GM12864 (cell line): Measurements from ENCODE around the gene METRN.

Source experiments
- DNase-seq: peaks from one replicate; pipeline ENCODE4 v3.0.0-alpha.2; 2011; ENCODE audit warnings: low read depth
- H3K4me3 ChIP-seq: 2 replicates; pipeline ENCODE4 v1.5.1; 2011; ENCODE audit warnings: mild to moderate bottlenecking, low read depth, low read length, control low read depth
- TF ChIP-seq, protein P1 (sequence below): IDR thresholded peaks from 2 replicates; pipeline ENCODE4 v1.5.1; 2011; ENCODE audit warnings: low read depth, mild to moderate bottlenecking, moderate library complexity, low read length, control low read depth, inconsistent platforms; ENCODE audit errors: missing control alignments

Gene METRN

DNA sequence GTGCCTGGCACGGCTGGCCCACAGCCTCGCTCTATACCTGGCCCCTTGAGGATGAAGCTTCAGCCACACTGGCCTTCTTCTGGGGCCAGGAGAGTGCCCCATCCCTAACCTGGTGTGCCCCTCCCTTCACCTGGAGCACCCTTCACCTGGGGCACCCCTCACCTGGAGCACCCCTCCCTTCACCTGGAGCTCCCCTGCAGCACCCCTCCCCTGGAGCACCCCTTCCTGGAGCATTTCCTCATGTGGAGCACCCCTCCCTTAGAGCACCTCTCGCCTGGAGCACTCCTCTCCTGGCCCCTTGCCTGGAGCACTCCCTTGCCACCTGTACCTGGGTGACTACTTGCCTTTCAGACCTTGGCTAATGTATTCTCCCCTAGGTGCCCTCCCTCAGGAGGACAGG, 6.9 kb upstream of the METRN start:
- DNase-seq: no peak
- TF ChIP-seq, protein P1, sequence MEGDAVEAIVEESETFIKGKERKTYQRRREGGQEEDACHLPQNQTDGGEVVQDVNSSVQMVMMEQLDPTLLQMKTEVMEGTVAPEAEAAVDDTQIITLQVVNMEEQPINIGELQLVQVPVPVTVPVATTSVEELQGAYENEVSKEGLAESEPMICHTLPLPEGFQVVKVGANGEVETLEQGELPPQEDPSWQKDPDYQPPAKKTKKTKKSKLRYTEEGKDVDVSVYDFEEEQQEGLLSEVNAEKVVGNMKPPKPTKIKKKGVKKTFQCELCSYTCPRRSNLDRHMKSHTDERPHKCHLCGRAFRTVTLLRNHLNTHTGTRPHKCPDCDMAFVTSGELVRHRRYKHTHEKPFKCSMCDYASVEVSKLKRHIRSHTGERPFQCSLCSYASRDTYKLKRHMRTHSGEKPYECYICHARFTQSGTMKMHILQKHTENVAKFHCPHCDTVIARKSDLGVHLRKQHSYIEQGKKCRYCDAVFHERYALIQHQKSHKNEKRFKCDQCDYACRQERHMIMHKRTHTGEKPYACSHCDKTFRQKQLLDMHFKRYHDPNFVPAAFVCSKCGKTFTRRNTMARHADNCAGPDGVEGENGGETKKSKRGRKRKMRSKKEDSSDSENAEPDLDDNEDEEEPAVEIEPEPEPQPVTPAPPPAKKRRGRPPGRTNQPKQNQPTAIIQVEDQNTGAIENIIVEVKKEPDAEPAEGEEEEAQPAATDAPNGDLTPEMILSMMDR: no peak
- H3K4me3 ChIP-seq: no peak overlapping the region

DNA sequence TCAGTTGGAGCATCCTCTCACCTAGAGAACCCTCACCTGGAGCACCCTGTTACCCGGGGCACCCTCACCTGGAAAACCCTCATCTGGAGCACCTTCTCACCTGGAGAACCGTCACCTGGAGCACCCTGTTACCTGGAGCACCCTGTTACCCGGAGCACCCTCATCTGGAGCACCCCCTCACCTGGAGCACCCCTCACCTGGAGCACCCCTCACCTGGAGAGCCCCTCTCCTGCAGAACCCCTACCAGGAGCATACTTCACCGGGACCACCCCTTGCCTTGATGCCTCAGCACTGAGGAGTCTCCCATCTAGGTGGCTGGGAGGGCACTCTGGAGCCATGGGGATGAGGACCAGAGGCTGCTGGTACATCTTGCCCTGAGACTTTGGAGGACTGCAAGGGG, 6.0 kb upstream of the METRN start:
- DNase-seq: no peak
- TF ChIP-seq, protein P1: no peak

DNA sequence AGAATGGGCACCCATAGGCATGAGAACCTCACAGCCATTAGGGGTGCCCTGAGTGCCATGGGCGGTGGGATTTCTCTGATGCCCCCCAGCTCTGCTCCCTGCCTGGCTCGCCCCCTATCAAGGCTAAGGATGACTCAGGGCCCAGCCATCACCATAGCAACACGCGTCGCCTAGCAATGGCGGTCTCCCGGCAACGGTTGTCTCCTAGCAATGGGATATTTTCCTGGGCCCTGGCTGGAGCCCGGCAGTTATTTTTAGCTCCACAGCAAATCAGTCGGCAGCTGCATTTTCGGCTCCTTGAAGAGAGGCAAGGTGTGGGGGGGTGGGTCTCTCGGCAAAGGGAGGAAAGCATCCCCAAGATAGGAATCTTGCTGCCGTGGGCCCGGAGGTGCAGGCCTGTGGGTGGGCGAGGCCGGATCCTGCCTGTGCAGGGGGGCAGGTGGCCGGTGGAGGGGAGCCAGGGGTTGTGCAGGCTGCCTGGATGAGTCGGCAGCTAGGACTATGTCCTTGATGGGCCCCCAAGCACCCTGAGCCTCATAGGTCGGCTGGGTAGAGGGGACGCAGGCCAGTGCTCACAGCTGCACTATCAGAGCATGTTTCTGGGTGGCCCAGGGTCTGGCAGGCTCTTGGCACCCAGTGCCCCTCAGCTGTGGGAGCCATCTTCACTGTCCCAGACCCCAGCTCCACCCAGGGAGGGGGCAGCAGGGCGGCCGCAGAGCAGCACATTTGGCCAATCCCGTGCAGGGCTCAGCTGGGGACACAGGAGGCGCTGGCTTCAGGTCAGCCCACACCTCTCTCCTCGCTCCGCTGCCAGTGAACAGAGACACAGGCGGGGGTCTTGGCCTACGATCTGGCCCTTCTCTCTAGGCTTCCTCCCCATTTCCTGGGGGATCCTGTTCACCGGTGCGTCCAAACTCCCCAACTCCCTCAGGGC, 5.1 kb upstream of the METRN start:
- H3K4me3 ChIP-seq: no peak overlapping the region
- TF ChIP-seq, protein P1: no peak
- DNase-seq: no peak

More for the DNA sequence above, 6.0 kb upstream of the METRN start:
- no peak overlapping the region for H3K4me3 ChIP-seq

DNA sequence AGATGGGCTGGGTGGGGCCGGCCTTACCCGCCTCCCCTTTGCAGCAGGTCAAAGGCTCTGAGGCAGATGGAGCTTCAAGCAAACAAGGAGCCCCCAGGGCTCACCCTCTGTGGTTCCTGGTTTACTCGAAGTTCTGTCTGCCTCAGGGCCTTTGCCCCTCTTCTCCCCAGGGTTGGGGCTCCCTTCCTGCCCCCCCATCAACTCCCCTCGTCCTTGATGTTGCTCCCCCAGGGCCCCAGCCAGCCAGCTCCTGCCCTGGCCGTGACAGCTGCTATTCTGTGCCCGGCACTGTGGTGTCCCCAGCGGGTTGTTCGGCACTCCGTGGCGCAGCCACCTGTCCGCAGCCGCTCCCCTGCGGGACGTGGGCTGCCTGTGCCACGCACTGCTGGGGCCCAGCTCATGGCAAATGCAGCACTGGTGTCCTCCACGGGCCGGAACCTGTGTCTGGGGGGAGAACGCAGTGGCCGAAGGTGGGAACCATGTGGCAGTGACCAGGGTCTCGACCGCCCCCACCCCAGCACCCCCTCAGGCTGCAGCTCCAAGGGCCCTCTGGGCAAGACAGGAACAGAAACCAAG, 4.3 kb upstream of the METRN start:
- TF ChIP-seq, protein P1: no peak
- no peak overlapping the region for H3K4me3 ChIP-seq
- no peak for DNase-seq

DNA sequence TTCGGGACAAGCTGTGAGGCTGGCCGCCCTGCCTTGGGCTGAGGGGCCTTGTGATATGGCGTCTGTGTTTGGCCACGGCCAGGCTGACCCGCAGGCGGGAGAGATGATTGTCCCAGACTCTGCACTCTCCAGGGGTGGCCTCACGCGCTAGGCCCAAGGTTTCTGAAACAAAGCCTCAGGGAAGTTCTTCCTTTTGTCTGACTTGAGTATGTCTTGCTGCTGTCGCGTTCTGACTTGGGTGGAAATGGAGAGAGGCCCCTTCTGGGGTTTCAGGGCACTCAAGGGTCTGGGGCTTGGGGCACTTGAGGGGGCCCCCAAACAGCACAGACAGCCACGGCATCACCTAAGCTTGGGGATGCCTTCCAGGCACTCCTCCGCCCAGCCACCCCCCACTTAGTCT, 3.8 kb upstream of the METRN start:
- H3K4me3 ChIP-seq: no peak overlapping the region
- TF ChIP-seq, protein P1: no peak
- DNase-seq: no peak

DNA sequence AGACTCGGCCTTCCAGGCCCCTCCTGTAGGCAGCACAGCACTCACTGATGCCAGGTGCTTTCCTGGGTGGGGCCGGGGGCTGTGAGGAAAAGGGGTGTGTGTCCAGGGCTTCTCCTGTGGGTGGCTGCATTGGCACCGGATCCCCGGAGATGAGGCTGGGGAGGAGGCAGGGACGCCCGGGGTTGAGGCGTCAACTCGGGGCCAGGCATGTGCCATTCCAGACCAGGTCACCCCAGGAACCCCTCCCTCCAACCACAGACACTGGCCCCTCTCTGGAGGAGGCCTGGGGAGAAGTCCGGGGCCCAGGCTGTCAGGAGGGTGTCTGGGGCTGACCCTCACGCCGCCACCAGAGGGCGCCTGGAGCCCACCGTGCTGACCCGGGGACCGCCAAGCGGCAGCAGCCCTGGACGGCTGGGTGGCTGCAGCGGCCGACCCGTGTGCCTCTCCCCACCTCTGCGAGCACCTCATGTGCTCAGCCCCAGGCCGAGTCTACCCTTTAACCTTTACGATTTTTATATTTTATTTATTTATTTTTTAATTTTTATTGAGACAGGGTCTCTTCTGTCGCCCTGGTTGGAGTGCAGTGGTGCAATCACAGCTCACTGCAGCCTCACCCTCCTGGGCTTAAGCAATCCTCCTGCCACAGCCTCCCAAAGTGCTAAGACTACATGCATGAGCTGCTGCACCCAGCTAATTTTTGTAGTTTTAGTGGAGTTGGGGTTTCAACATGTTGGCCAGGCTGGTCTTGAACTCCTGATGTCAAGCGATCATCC, 3.2 kb upstream of the METRN start:
- TF ChIP-seq, protein P1: peak; percentile 92
- DNase-seq: no peak
- H3K4me3 ChIP-seq: no peak overlapping the region
